Gastrocnemius medialis (tissue), 4 donors: ENCODE results near the gene RCL1.

Experiments
- POLR2A ChIP-seq, 2 donors: fragments of 450-650 bp; IDR thresholded peaks; one replicate each; pipeline ENCODE4 v1.6.1; 2017; ENCODE audit warnings: antibody characterized with exemption in 2 of 2, mild to moderate bottlenecking in 2 of 2, moderate library complexity in 2 of 2
- TF ChIP-seq, protein P1 (sequence below), 5 experiments: fragments of 450-650 bp in 3 of 5; fragments of 200-600 bp in 2 of 5; sonication (generic) in 2 of 5; IDR thresholded peaks in 4 of 5; conservative IDR thresholded peaks in 1 of 5; 1 replicate in 4 of 5; 2 replicates in 1 of 5; pipeline ENCODE4 v1.5.1; 2016 to 2019; ENCODE audit warnings: antibody characterized with exemption in 5 of 5, mild to moderate bottlenecking in 3 of 5, moderate library complexity in 3 of 5

DNA sequence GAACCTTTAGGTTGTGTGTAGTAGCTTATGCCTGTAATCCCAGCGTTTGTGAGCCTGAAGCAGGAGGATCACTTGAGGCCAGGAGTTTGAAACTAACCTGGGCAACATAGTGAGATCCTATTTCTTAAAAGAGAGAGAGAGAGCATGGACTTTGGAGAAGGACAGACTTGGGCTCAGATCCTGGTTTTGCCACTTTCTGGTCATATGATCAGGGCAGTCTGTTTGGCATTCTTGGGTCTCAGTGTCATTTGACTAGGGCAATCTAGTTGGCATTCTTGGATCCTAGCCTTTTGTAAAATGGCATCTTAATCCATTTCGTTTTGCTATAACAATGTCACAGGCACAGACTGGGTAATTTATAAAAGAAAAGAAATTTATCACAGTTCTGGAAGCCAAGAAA is 28.4 kb downstream of the RCL1 start:
- TF ChIP-seq, protein P1, sequence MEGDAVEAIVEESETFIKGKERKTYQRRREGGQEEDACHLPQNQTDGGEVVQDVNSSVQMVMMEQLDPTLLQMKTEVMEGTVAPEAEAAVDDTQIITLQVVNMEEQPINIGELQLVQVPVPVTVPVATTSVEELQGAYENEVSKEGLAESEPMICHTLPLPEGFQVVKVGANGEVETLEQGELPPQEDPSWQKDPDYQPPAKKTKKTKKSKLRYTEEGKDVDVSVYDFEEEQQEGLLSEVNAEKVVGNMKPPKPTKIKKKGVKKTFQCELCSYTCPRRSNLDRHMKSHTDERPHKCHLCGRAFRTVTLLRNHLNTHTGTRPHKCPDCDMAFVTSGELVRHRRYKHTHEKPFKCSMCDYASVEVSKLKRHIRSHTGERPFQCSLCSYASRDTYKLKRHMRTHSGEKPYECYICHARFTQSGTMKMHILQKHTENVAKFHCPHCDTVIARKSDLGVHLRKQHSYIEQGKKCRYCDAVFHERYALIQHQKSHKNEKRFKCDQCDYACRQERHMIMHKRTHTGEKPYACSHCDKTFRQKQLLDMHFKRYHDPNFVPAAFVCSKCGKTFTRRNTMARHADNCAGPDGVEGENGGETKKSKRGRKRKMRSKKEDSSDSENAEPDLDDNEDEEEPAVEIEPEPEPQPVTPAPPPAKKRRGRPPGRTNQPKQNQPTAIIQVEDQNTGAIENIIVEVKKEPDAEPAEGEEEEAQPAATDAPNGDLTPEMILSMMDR (IDR thresholded peaks at IDR 0.05 in 4 of 5, conservative IDR thresholded peaks at IDR 0.05 in 1 of 5): no peak
- no peak for TF ChIP-seq POLR2A (IDR thresholded peaks at IDR 0.05)
